Lower lobe of right lung (tissue), 2 donors: ENCODE measurements around the gene RASSF10. TPM values are rescaled to one million over a fixed set of nuclear protein-coding genes. Genes with fewer than 3 reads are reported as not detected.

Experiments used
- ATAC-seq, 2 donors: fragments of 200-7000 bp; cut with Tn5 transposase; one replicate each; pipeline ENCODE4 v1.9.1; 2020 to 2022; ENCODE audit warnings: mild to moderate bottlenecking in 2 of 2, moderate library complexity in 2 of 2
- DNase-seq: peaks from one replicate; pipeline ENCODE4 v3.0.0-alpha.2; 2020
- H3K27ac ChIP-seq: fragments of 200-600 bp; one replicate; pipeline ENCODE4 v1.8.0; 2022
- H3K27me3 ChIP-seq: fragments of 200-600 bp; one replicate; pipeline ENCODE4 v1.8.0; 2022; ENCODE audit warnings: low read depth
- H3K36me3 ChIP-seq: fragments of 200-600 bp; one replicate; pipeline ENCODE4 v1.8.0; 2022; ENCODE audit warnings: mild to moderate bottlenecking
- H3K4me1 ChIP-seq: fragments of 200-600 bp; one replicate; pipeline ENCODE4 v1.8.0; 2022
- H3K4me3 ChIP-seq: fragments of 200-600 bp; one replicate; pipeline ENCODE4 v1.8.0; 2022; ENCODE audit warnings: mild to moderate bottlenecking
- H3K9me3 ChIP-seq: fragments of 200-600 bp; one replicate; pipeline ENCODE4 v1.8.0; 2022
- CTCF ChIP-seq: fragments of 200-600 bp; IDR thresholded peaks from one replicate; pipeline ENCODE4 v1.8.0; 2022; ENCODE audit warnings: antibody characterized with exemption, mild to moderate bottlenecking
- intact Hi-C: fragments of 100-400 bp; cut with DNase I; formaldehyde crosslinking; loops from one replicate; pipeline ENCODE4 v1.11.0; 2022
- total RNA-seq: library from RNA; stranded (reverse); fragmentation: NEBNext Ultra II Directional; extraction: Animal tissue kit (Norgen Biotek cat#: 25700); gene quantifications from one replicate; pipeline ENCODE4 v1.2.1, GENCODE V29; 2021
- donor health status: DM: no; HTN: yes; CAD: no; lungs with severe emphysema.

RASSF10 gene
- total RNA-seq, 1 donor from 2014 or later: 4.3 TPM

GRCh38 chr11:13000116-13000515 lies 9.0 kb upstream of the RASSF10 start:
- Histone ChIP-seq H3K36me3 (no peaks in the 10 kb centered on the region), H3K4me3 (no peak overlapping the region), H3K27me3 (no peaks in the 10 kb centered on the region), H3K9me3 (no peaks in the 10 kb centered on the region), H3K27ac (no peak overlapping the region), H3K4me1 (no peaks in the 10 kb centered on the region)
- DNase-seq: no peak
- ATAC-seq: no peak
- no peak for TF ChIP-seq CTCF
- intact Hi-C loops: no loop called here

- Histone ChIP-seq H3K4me1 (no peaks in the 10 kb centered on the region), H3K9me3 (no peaks in the 10 kb centered on the region), H3K27me3 (no peaks in the 10 kb centered on the region), H3K27ac (no peak overlapping the region), H3K36me3 (no peaks in the 10 kb centered on the region), H3K4me3 (no peak overlapping the region)
- intact Hi-C loops: no loop called here
- DNase-seq (no peak), ATAC-seq (no peak)
- no peak for TF ChIP-seq CTCF
These were observed 8.4 kb upstream of the RASSF10 start for GRCh38 chr11:13000721-13001120.

GRCh38 chr11:13003736-13004493 lies 5.2 kb upstream of the RASSF10 start:
- H3K9me3 ChIP-seq: no peaks in the 10 kb centered on the region
- no peak for TF ChIP-seq CTCF
- no peak overlapping the region for H3K27ac ChIP-seq
- intact Hi-C loops: no loop called here
- H3K4me3 ChIP-seq: no peak overlapping the region
- no peak for DNase-seq
- peaks cover 7% of the 10 kb centered on the region for H3K4me1 ChIP-seq
- no peak for ATAC-seq
- peaks cover 27% of the 10 kb centered on the region for H3K27me3 ChIP-seq
- H3K36me3 ChIP-seq: no peaks in the 10 kb centered on the region

GRCh38 chr11:13007182-13008060 lies 1.7 kb upstream of the RASSF10 start:
- H3K27me3 ChIP-seq: peaks cover 60% of the 10 kb centered on the region
- no peak overlapping the region for H3K27ac ChIP-seq
- intact Hi-C loops: no loop called here

GRCh38 chr11:13008061-13008435 lies 1.1 kb upstream of the RASSF10 start:
- peak overlapping the region; percentile 51 for H3K4me3 ChIP-seq
- H3K9me3 ChIP-seq: no peaks in the 10 kb centered on the region
- H3K27ac ChIP-seq: no peak overlapping the region
- H3K27me3 ChIP-seq: peaks cover 67% of the 10 kb centered on the region
- H3K4me1 ChIP-seq: peaks cover 26% of the 10 kb centered on the region
- TF ChIP-seq CTCF: no peak
- DNase-seq (no peak), ATAC-seq (peak; percentile 37 to 56)
- no peaks in the 10 kb centered on the region for H3K36me3 ChIP-seq
- intact Hi-C loops: no loop called here

More at GRCh38 chr11:13007182-13008060, 1.7 kb upstream of the RASSF10 start:
- TF ChIP-seq CTCF: no peak
- H3K36me3 ChIP-seq: no peaks in the 10 kb centered on the region
- ATAC-seq (no peak), DNase-seq (no peak)
- H3K9me3 ChIP-seq: no peaks in the 10 kb centered on the region
- H3K4me3 ChIP-seq: no peak overlapping the region
- H3K4me1 ChIP-seq: peaks cover 26% of the 10 kb centered on the region
